Skeletal muscle tissue (tissue), 4 donors: ENCODE results near the gene PARD6G. TPM values are rescaled to one million over a fixed set of nuclear protein-coding genes. Genes with fewer than 3 reads are reported as not detected.
"Not testable (repeated sequence)": the region's sequence is repeated elsewhere in the genome, so short reads cannot be mapped to it uniquely, and the experiment has no call there.

Source experiments
- H3K27ac ChIP-seq: one replicate; pipeline ENCODE4 v1.7.0; 2013; ENCODE audit warnings: mild to moderate bottlenecking, low read depth, low read length, inconsistent platforms
- H3K27me3 ChIP-seq, 3 donors: one replicate each; pipeline ENCODE4 v1.7.0; 2013; ENCODE audit warnings: low read length in 3 of 3; ENCODE audit not compliant: control insufficient read depth in 3 of 3, insufficient read depth in 3 of 3
- H3K36me3 ChIP-seq, 3 donors: one replicate each; pipeline ENCODE4 v1.7.0; 2013; ENCODE audit warnings: low read length in 3 of 3; ENCODE audit not compliant: control insufficient read depth in 3 of 3, insufficient read depth in 3 of 3
- H3K4me1 ChIP-seq, 3 donors: one replicate each; pipeline ENCODE4 v1.7.0; 2013; ENCODE audit warnings: low read length in 3 of 3, mild to moderate bottlenecking in 3 of 3; ENCODE audit not compliant: control insufficient read depth in 3 of 3, insufficient read depth in 3 of 3
- H3K4me3 ChIP-seq, 3 donors: one replicate each; pipeline ENCODE4 v1.7.0; 2013; ENCODE audit warnings: low read length in 3 of 3
- H3K9ac ChIP-seq, 3 donors: one replicate each; pipeline ENCODE4 v1.7.0; 2013; ENCODE audit warnings: low read length in 3 of 3, mild to moderate bottlenecking in 3 of 3, moderate library complexity in 2 of 3, low read depth in 1 of 3
- H3K9me3 ChIP-seq, 3 donors: one replicate each; pipeline ENCODE4 v1.7.0; 2013; ENCODE audit warnings: low read length in 3 of 3; ENCODE audit not compliant: control insufficient read depth in 3 of 3
- total RNA-seq: library from RNA; depleted of rRNA; stranded (reverse); fragments of >200 nt; gene quantifications from one replicate; pipeline ENCODE4 v1.2.3, GENCODE V29; 2014
- donor health status: Osteomylitis.

The PARD6G gene, protein sequence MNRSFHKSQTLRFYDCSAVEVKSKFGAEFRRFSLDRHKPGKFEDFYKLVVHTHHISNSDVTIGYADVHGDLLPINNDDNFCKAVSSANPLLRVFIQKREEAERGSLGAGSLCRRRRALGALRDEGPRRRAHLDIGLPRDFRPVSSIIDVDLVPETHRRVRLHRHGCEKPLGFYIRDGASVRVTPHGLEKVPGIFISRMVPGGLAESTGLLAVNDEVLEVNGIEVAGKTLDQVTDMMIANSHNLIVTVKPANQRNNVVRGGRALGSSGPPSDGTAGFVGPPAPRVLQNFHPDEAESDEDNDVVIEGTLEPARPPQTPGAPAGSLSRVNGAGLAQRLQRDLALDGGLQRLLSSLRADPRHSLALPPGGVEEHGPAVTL
- 3.7 TPM for total RNA-seq

DNA sequence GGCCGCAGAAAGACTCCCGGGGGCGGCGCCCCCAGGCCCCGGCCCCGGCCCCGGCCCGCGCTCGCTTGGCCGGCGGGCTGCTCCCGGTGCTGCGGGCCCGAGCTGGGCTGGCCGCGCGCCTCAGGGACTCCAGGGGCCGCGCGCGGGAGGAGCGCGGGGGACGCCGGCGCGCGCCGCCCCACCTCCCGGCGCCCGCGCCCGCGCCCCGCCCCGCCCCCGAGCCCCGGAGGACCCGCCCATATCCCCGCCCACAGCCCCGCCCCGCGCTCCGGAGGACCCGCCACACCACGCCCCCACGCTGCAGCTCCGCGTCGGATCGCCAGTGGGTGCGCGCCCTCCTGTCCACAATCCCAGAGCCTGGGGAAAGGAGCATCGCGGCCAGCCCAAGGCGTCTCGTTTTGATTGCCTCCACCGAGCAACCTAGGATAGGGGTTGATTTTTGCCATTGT, at the start of gene PARD6G:
TSS of gene PARD6G (minus strand) at position 122 of the 449 bp plus-strand sequence. CDS start 166 bp downstream, outside the sequence.
- no peak within 1 kb of the TSS for H3K27ac ChIP-seq
- H3K27me3 ChIP-seq: no peaks in the 10 kb centered on the region
- H3K9me3 ChIP-seq: no peaks in the 10 kb centered on the region
- H3K4me3 ChIP-seq: peak within 1 kb of the TSS; percentile 72 to 74 (median 72)
- H3K4me1 ChIP-seq: peaks cover 2 to 8% (median 2%) of the 10 kb centered on the region in 3 donors
- peak within 1 kb of the TSS in 2 of 3 donors; percentile 53 to 76 for H3K9ac ChIP-seq
- H3K36me3 ChIP-seq: no peaks in the 10 kb centered on the region

DNA sequence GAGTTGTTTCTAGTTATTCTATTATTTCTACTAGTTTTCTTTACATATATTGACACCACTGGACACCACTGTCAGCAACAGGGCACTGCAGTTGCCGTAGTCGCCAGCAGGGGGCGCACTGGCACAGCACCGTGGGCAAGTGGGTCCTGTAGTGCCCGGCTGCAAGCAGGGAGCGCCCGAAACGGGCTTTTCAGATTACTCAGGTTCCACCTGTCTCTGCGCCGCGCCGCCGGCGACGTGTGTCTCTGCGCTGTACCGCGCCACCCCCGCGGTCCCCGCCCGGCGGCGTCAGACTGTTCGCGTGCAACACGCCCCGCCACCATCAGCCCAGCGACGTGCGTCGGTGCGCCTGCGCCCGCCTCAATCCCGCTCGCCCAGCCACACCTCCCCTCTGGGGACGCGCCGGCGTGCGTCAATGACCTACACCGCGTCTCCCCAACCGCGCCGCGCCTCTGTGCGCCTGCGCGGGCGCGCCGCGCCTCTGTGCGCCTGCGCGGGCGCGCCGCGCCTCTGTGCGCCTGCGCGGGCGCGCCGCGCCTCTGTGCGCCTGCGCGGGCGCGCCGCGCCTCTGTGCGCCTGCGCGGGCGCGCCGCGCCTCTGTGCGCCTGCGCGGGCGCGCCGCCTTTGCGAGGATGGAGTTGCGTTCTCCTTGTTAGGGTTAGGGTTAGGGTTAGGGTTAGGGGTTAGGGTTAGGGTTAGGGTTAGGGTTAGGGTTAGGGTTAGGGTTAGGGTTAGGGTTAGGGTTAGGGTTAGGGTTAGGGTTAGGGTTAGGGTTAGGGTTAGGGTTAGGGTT, 15.1 kb upstream of the PARD6G start:
- not testable (repeated sequence) for H3K9me3 ChIP-seq, H3K36me3 ChIP-seq, H3K27me3 ChIP-seq, H3K4me3 ChIP-seq, H3K4me1 ChIP-seq, H3K9ac ChIP-seq, H3K27ac ChIP-seq

DNA sequence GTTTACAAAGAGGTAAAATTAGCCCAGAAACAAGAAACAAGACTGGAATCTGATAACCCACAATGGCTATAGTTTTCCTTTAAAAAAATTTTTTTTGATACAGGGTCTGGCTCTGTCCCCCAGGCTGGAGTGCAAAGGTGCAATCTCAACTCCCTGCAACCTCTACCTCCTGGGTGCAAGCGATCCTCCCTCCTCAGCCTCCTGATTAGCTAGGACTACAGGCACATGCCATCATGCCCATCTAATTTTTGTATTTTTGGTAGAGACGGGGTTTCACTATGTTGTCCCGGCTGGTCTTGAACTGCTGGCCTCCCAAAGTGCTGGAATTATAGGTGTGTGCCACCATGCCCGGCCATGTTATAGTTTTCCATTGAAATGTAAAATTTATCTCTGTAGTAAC, 12.3 kb upstream of the PARD6G start:
- no peak overlapping the region for H3K9ac ChIP-seq
- no peaks in the 10 kb centered on the region for H3K36me3 ChIP-seq
- no peaks in the 10 kb centered on the region for H3K9me3 ChIP-seq
- peaks cover 5 to 14% (median 8%) of the 10 kb centered on the region in 3 donors for H3K4me1 ChIP-seq
- no peak overlapping the region for H3K27ac ChIP-seq
- no peak overlapping the region for H3K4me3 ChIP-seq
- no peaks in the 10 kb centered on the region for H3K27me3 ChIP-seq

DNA sequence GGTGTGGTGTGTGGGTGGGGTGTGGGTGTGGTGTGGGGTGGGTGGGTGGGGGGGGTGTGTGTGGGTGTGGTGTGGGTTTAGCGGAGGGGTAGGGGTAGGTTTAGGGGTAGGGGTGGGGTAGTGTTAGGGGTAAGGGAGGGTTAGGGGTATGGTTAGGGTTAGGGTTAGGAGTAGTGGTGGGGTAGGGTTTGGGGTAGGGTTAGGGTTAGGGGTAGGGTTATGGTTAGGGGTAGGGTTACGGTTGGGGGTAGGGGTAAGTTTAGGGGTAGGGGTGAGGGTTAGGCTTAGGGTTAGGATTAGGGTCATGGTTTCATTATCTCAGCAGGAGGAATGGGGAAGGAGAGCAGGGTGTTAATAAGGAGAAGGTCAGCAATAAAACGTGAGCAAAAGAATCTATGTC, 11.3 kb upstream of the PARD6G start:
- H3K9ac ChIP-seq: no peak overlapping the region
- no peak overlapping the region for H3K27ac ChIP-seq
- H3K27me3 ChIP-seq: no peaks in the 10 kb centered on the region
- no peaks in the 10 kb centered on the region for H3K9me3 ChIP-seq
- no peaks in the 10 kb centered on the region for H3K36me3 ChIP-seq
- H3K4me1 ChIP-seq: peaks cover 6 to 16% (median 9%) of the 10 kb centered on the region in 3 donors
- no peak overlapping the region for H3K4me3 ChIP-seq

DNA sequence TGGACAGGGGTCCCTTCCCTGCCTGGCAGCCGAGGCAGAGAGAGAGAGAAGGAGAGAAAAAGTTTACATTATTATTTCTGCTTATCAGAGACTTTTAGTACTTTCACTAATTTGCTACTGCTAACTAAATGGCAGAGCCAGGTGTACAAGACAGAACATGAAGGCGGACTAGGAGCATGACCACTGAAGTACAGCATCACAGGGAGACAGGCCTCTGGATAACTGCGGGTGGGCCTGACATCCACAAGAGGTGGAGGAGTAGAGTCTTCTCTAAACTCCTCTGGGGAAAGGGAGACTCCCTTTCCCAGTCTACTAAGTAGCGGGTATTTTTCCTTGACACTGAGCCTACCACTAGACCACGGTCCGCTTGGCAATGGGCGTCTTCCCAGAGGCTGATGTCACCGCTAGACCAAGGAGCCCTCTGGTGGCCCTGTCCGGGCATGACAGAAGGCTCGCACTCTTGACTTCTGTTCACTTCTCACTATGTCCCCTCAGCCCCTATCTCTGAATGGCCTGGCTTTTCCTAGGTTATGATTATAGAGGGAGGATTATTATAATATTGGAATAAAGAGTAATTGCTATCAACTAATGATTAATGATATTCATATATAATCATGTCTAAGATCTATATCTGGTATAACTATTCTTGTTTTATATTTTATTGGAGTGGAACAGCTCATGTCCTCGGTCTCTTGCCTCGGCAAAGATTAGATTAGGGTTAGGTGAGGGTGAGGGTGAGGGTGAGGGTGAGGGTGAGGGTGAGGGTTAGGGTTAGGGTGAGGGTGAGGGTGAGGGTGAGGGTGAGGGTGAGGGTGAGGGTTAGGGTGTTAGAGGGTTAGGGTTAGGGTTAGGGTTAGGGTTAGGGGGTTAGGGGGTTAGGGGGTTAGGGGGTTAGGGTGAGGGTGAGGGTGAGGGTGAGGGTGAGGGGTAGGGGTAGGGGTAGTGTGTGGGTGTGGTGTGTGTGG, 10.5 kb upstream of the PARD6G start:
- not testable (repeated sequence) for H3K9me3 ChIP-seq, H3K27me3 ChIP-seq, H3K36me3 ChIP-seq, H3K4me3 ChIP-seq, H3K9ac ChIP-seq, H3K27ac ChIP-seq
- H3K4me1 ChIP-seq: peaks cover 6 to 16% (median 9%) of the 10 kb centered on the region in 3 donors

DNA sequence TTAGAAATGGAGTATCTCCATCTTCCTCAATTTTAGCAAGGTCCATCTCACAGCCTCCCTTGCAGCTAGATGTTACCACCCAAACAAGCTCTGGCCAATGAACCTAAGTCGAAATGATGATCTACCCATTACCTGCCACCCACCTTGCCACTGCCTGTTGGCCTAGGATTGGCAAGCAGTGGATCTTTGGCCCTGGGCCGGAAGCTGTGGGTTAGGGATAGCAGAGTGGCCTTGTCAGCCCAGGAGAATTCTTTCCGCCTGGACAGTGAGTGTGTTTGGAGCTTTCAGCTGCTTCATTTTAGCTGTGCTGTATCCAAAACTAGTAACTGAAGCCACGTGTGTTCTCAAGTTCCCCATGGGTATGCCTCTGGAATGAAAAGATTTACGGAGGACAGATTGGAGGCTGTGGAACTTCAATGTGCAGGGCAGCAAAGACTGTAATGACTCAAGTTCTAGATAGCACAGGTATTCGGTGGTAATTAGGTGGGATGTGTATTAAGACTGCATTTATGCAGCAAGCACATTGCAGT, 7.7 kb upstream of the PARD6G start:
- peaks cover 6 to 16% (median 9%) of the 10 kb centered on the region in 3 donors for H3K4me1 ChIP-seq
- H3K36me3 ChIP-seq: no peaks in the 10 kb centered on the region
- H3K27me3 ChIP-seq: no peaks in the 10 kb centered on the region
- no peaks in the 10 kb centered on the region for H3K9me3 ChIP-seq
- H3K27ac ChIP-seq: no peak overlapping the region
- no peak overlapping the region for H3K4me3 ChIP-seq
- H3K9ac ChIP-seq: no peak overlapping the region

DNA sequence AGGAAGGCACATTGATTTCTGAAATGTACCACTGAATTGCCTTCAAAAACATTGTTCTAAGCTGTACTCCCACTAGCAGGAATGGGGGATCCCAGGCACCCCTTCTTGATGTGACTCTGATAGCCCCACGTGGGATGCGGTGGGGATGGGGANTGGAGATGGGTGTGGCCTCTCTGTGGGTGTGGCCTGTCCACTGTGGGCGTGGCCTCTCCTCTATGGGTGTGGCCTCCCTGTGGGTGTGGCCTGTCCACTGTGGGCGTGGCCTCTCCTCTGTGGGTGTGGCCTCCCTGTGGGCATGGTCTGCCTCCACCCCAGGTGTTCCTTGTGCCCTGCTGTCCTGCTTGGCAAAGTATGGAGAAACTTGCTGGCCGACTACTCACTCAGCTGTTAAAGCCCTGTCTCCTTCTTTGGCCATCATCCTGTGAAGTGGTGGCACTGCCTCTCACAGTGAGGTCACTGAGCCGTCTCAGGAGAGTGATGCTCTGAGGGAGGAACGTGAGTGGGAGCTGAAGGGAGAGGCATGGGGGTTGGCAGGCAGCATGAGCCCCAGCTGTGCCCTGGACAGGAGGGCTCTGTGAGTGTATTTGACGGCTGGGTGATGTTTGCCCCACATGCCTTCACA, 6.7 kb upstream of the PARD6G start:
- Histone ChIP-seq H3K4me3 (no peak overlapping the region), H3K27ac (no peak overlapping the region), H3K9ac (no peak overlapping the region), H3K4me1 (peaks cover 6 to 16% (median 9%) of the 10 kb centered on the region in 3 donors), H3K36me3 (no peaks in the 10 kb centered on the region), H3K27me3 (no peaks in the 10 kb centered on the region), H3K9me3 (no peaks in the 10 kb centered on the region)

DNA sequence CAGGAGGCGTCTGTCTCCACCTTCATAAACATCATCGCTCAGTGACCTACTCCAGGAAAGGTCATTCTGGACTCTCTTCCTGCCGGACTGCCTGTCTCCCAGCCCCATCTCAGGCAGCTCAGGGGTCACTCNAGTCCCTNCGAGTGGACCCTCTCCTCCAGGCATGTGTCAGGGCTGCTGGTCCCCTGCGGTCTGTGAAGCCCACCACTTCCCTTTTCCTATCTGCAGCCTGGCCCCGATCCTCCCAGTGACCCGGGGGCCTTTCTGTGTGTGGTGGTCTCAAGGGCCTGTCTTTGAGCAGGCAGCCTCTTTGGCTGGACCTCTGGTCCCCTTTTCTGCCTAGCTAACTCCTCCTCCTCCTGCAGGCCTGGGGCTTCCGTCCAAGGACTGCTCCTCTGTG, 5.9 kb upstream of the PARD6G start:
- Histone ChIP-seq H3K27me3 (no peaks in the 10 kb centered on the region), H3K9me3 (no peaks in the 10 kb centered on the region), H3K36me3 (no peaks in the 10 kb centered on the region), H3K4me1 (peaks cover 6 to 16% (median 9%) of the 10 kb centered on the region in 3 donors), H3K9ac (no peak overlapping the region), H3K4me3 (no peak overlapping the region), H3K27ac (no peak overlapping the region)

DNA sequence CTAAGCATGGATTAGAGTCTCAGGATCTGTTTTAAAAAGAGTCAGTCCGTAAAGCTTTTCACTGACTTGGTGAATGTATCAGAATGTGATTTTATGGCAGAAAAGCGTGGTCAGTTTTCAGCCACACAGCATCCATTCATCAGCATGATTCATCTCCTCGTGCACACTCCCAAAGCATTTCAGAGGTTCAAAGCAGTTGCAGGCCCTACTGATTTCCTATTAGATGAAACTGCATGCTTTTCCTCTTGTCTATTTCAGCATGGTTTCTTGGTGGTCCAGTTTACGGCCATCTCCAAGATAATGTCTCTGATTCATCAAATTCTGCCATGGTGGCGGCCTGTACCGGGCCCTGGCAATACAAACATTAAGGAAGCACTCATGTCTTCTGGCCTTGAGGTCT, 4.8 kb upstream of the PARD6G start:
- Histone ChIP-seq H3K4me1 (peaks cover 8 to 21% (median 11%) of the 10 kb centered on the region in 3 donors), H3K27me3 (no peaks in the 10 kb centered on the region), H3K9ac (no peak overlapping the region), H3K27ac (no peak overlapping the region), H3K9me3 (no peaks in the 10 kb centered on the region), H3K4me3 (no peak overlapping the region), H3K36me3 (no peaks in the 10 kb centered on the region)
